ENCODE data around the gene VSIG1. TPM values are rescaled to one million over a fixed set of nuclear protein-coding genes. Genes with fewer than 3 reads are reported as not detected.

VSIG1 gene
- total RNA-seq, 1 experiment from 2014 or later = 1.5 TPM

GRCh38 chrX:108032944-108033343, 11.9 kb upstream of the VSIG1 start:
- H3K23ac ChIP-seq (ENCODE audit: insufficient read length, low read depth, low read length) = no peak overlapping the region
- H3K9ac ChIP-seq (ENCODE audit: extremely low read depth, insufficient read length, low read length) = no peak overlapping the region
- H4K8ac ChIP-seq (replicated peaks; ENCODE audit: insufficient read length, low read depth, low read length) = no peak overlapping the region
- H3K79me2 ChIP-seq (ENCODE audit: insufficient read depth, low read length) = no peaks in the 10 kb centered on the region
- H3K4ac ChIP-seq (ENCODE audit: low read depth, low read length) = no peak overlapping the region
- no peaks in the 10 kb centered on the region for H3K9me3 ChIP-seq (ENCODE audit: control insufficient read depth, low read depth, low read length)
- H3K4me2 ChIP-seq (ENCODE audit: insufficient read depth, insufficient read length, low read length) = no peak overlapping the region
- H3K79me1 ChIP-seq (ENCODE audit: insufficient read depth, low read depth, low read length, poor library complexity, severe bottlenecking) = no peaks in the 10 kb centered on the region
- no peak overlapping the region for H2BK120ac ChIP-seq (ENCODE audit: low read depth, low read length, poor library complexity, severe bottlenecking)
- no peak overlapping the region for H3K56ac ChIP-seq (ENCODE audit: insufficient read length, low read depth, low read length)
- WGBS (ENCODE audit: extremely low coverage, insufficient read length, low lambda C conversion rate) = no CpG with 5 or more reads among the region's 5 CpGs
- no peaks in the 10 kb centered on the region for H3K36me3 Mint-ChIP-seq (ENCODE audit: insufficient read depth in 1 of 3, low read depth in 3 of 3)
- H4K5ac ChIP-seq (ENCODE audit: insufficient read length, low read depth, low read length) = no peak overlapping the region
- H3T11ph ChIP-seq (ENCODE audit: low read length) = no peak overlapping the region
- H2BK5ac ChIP-seq (ENCODE audit: insufficient read length, low read length) = no peak overlapping the region
- H3K4me3 Mint-ChIP-seq = no peak overlapping the region
- H3K27me3 ChIP-seq (ENCODE audit: insufficient read depth, low read length) = no peaks in the 10 kb centered on the region
- H3K27ac ChIP-seq (ENCODE audit: insufficient read length, low read depth, low read length) = no peak overlapping the region
- H2BK20ac ChIP-seq (ENCODE audit: low read depth, low read length, poor library complexity, severe bottlenecking) = no peak overlapping the region
- no peak overlapping the region for H2BK15ac ChIP-seq (ENCODE audit: low read depth, low read length)
- peaks cover 5 to 6% of the 10 kb centered on the region in 2 experiments for H3K4me1 Mint-ChIP-seq
- no peak overlapping the region for H3K27ac Mint-ChIP-seq
- H3K9me3 Mint-ChIP-seq = peaks cover 0 to 18% of the 10 kb centered on the region in 2 experiments; a peak in 2 of 5 replicates
- no peaks in the 10 kb centered on the region for H4K20me1 ChIP-seq (ENCODE audit: control insufficient read depth, insufficient read depth, insufficient read length)
- DNase-seq = no peak
- no peaks in the 10 kb centered on the region for H3K27me3 Mint-ChIP-seq (ENCODE audit: low read depth)
- H3K23me2 ChIP-seq (ENCODE audit: insufficient read length, low read depth, low read length, poor library complexity, severe bottlenecking) = no peaks in the 10 kb centered on the region
- H3K14ac ChIP-seq (ENCODE audit: insufficient read depth, low read length) = no peak overlapping the region
- no peak for TF ChIP-seq CTCF (conservative IDR thresholded peaks at IDR 0.05)
- H3K4me1 ChIP-seq (ENCODE audit: insufficient read depth, low read length) = peaks cover 4% of the 10 kb centered on the region; the same call in 1 of the 2 replicates
- H2AK5ac ChIP-seq (ENCODE audit: insufficient read length, low read length) = no peak overlapping the region
- no peak overlapping the region for H4K91ac ChIP-seq (ENCODE audit: insufficient read length, low read depth, low read length)
- H3K18ac ChIP-seq (ENCODE audit: insufficient read length, low read depth, low read length) = no peak overlapping the region
- no peak overlapping the region for H2BK12ac ChIP-seq (ENCODE audit: insufficient read length, low read depth, low read length)
- H2AFZ ChIP-seq (ENCODE audit: low read length) = no peak overlapping the region
